AG04450 (cell line): ENCODE measurements around the gene GFOD2. TPM values are rescaled to one million over a fixed set of nuclear protein-coding genes. Genes with fewer than 3 reads are reported as not detected.

ENCODE experiments used
- CTCF ChIA-PET: fragments of 300-600, 350-600 bp; formaldehyde crosslinking; extraction: SDS; loops from one replicate; lab custom pipeline; 2022; ENCODE audit warnings: antibody characterized with exemption, inconsistent platforms; lab: Charles Lee
- POLR2A ChIA-PET: fragments of 350-600 bp; formaldehyde crosslinking; extraction: SDS; loops from one replicate; lab custom pipeline; 2021; ENCODE audit warnings: antibody characterized with exemption, inconsistent platforms; lab: Yijun Ruan, JAX
- DNase-seq: peaks from one replicate; pipeline ENCODE4 v3.0.0-alpha.2; 2011; ENCODE audit warnings: low read depth, low spot score
- H3K27ac ChIP-seq: one replicate; pipeline ENCODE4 v1.5.1; 2012; ENCODE audit warnings: low read depth, low read length, control low read depth
- H3K27me3 ChIP-seq: one replicate; pipeline ENCODE4 v1.6.0; 2012; ENCODE audit warnings: low read length; ENCODE audit not compliant: control insufficient read depth, insufficient read depth
- H3K4me3 ChIP-seq: 2 replicates; pipeline ENCODE4 v1.5.1; 2011; ENCODE audit warnings: mild to moderate bottlenecking, low read depth, low read length, control low read depth
- H3K9me3 ChIP-seq: 2 replicates; pipeline ENCODE4 v1.5.1; 2012; ENCODE audit warnings: low read length; ENCODE audit not compliant: control insufficient read depth, insufficient read depth
- CTCF ChIP-seq: IDR thresholded peaks from 2 replicates; pipeline ENCODE4 v1.5.1; 2011; ENCODE audit warnings: low read depth, low read length, control low read depth, inconsistent platforms
- polyA plus RNA-seq: library from polyadenylated mRNA; depleted of rRNA; stranded (reverse); fragments of >200 nt; gene quantifications from 2 replicates; pipeline ENCODE4 v1.2.3, GENCODE V29; 2011

Gene GFOD2
- polyA plus RNA-seq, 1 experiment, result 11.1 TPM

DNA sequence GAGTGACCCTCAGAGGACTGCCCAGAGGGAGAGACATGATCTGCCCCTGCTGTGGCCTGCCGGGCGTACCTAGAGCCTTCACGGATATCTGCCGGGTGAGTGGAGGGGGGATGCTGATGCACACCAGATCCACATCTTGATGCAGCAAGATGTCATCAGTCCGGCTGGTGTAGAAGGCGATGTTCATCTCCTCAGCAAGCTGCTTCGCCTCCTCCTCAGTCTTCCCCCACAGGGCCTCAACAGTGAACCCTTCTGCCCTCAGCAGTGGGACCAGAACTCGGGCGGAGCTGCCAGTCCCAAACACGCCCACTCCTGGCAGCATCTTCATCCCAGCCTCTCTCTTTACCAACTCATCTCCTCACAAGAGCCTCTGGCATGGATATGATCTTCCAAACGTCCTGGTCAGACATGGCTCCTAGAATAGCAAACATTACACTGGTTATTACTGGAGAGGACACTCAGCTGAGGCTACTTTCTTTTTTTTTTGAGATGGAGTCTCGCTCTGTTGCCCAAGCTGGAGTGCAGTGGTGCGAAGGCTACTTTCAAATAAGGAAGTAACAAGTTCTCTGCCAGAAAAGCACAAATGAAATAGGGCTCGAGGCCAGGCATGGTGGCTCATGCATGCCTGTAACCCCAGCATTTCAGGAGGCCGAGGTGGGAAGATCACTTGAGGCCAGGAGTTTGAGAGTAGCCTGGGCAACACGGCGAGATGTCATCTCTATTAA is 33.6 kb downstream of the GFOD2 start:
- no peak overlapping the region for H3K27ac ChIP-seq
- H3K4me3 ChIP-seq, result no peak overlapping the region

DNA sequence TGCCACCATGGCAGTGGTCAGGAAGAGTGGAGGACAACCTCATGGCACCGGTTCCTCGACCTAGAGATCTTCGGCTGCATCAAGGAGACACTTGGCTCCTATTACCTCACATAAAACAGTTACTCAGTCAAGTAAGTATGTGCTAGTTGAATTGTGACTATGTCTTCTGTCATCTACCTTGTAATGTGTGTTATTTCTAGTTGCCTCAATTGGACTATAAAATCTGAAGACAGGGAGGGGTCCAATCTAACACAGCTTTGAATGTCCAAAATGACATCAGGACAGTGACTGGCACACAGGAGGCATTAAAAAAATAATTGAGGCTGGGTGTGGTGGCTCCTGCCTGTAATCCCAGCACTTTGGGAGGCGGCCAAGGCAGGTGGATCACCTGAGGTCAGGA is 35.3 kb downstream of the GFOD2 start:
- Histone ChIP-seq H3K27ac (no peak overlapping the region), H3K27me3 (no peaks in the 10 kb centered on the region), H3K4me3 (no peak overlapping the region), H3K9me3 (no peaks in the 10 kb centered on the region)
- no peak for DNase-seq
- POLR2A ChIA-PET, result no interaction called here
- TF ChIP-seq CTCF, result no peak
- CTCF ChIA-PET, result interaction anchor here (0.6 to 2.4 kb wide), 2 partner anchors 11 to 162 kb away, joined by 3 to 17 read pairs; no protein-coding TSS in a partner anchor

More for the DNA sequence above, 33.6 kb downstream of the GFOD2 start:
- no peak for TF ChIP-seq CTCF
- H3K27me3 ChIP-seq, result no peaks in the 10 kb centered on the region
- no peaks in the 10 kb centered on the region for H3K9me3 ChIP-seq
- ChIA-PET POLR2A (no interaction called here), CTCF (interaction anchor here (0.5 kb wide), 1 partner anchor 156 kb away, joined by 4 read pairs; no protein-coding TSS in a partner anchor)
- no peak for DNase-seq

- H3K27me3 ChIP-seq, result no peaks in the 10 kb centered on the region
- POLR2A ChIA-PET, result no interaction called here
- CTCF ChIA-PET, result interaction anchor here (0.6 to 1.3 kb wide), 6 partner anchors 12 to 204 kb away, joined by 3 to 5 read pairs (median 4); no protein-coding TSS in a partner anchor
Measured at GRCh38 chr16:67679935-67680897, 38.9 kb downstream of the GFOD2 start.

GRCh38 chr16:67678354-67679023 is 40.6 kb downstream of the GFOD2 start:
- ChIA-PET POLR2A (interaction anchor here (0.7 kb wide), 1 partner anchor 79 kb away, joined by 7 read pairs; no protein-coding TSS in a partner anchor), CTCF (interaction anchor here (1.1 to 2.2 kb wide), 2 partner anchors 104 to 138 kb away, joined by 3 to 5 read pairs; no protein-coding TSS in a partner anchor)
- H3K9me3 ChIP-seq, result no peaks in the 10 kb centered on the region
- no peak for DNase-seq
- H3K27ac ChIP-seq, result no peak overlapping the region
- H3K27me3 ChIP-seq, result no peaks in the 10 kb centered on the region
- H3K4me3 ChIP-seq, result no peak overlapping the region
- no peak for TF ChIP-seq CTCF

More at GRCh38 chr16:67679935-67680897, 38.9 kb downstream of the GFOD2 start:
- H3K4me3 ChIP-seq, result no peak overlapping the region
- no peaks in the 10 kb centered on the region for H3K9me3 ChIP-seq
- no peak for DNase-seq
- H3K27ac ChIP-seq, result no peak overlapping the region
- TF ChIP-seq CTCF, result no peak
